NCI-H1436 (cell line): ENCODE results near the gene EMC10.
"Not testable (repeated sequence)": the region's sequence is repeated elsewhere in the genome, so short reads cannot be mapped to it uniquely, and the experiment has no call there.

Experiments used
- DNase-seq: peaks from one replicate; lab custom pipeline; 2025; lab: John Stamatoyannopoulos, UW

EMC10 gene

GRCh38 chr19:50513746-50514345 lies 37.5 kb downstream of the EMC10 start, which contains the start of gene ASPDH:
ASPDH (minus strand) TSS chr19:50513913; CDS start chr19:50513823, 90 bp downstream.
- no peak for DNase-seq

DNA sequence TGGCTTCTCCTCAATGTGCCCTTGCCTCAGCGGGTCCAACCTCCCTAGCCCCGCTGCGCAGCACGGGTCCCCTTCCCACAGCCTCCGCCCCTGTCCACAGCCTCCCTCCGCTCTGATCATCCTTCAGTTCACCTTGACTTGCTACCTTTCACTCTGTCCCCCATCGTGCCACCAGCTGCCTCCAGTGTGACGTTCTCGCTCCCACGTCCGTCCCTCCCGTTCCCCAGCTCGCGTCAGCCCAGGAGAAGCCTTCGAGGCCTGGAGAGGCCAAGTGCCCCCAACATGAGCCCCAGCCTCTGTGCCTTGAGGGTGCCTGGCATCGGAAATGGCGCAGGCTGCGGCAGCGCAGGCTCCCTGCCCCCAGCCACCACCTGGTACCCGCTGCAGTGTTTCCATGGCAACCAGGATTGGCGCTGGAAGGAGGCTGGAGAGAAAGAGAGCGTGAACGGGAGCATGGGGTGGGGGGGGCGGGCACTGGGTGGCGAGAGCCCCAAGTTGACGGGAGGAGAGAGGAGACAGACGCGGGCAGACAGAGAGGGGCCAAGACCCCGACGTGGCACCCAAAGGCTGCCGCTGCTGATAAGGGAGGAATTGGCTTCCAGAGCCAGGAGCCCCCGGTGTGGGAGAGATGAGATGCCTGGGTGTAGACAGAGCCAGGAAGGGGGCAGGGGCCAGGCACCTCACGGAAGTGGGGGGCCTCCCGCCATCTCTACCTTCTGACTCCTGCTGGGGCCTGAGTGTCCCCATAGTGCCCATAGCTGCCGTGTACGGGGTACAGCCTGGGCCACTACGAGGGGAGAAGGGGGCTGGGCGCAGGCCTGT lies 38.2 kb downstream of the EMC10 start:
- peak; percentile 94 for DNase-seq

GRCh38 chr19:50515168-50515561 lies 38.9 kb downstream of the EMC10 start:
- DNase-seq, result no peak

- no peak for DNase-seq
Observed at GRCh38 chr19:50516456-50516855, 40.1 kb downstream of the EMC10 start.

- DNase-seq, result no peak
Observed at GRCh38 chr19:50516964-50517703, 40.8 kb downstream of the EMC10 start.

DNA sequence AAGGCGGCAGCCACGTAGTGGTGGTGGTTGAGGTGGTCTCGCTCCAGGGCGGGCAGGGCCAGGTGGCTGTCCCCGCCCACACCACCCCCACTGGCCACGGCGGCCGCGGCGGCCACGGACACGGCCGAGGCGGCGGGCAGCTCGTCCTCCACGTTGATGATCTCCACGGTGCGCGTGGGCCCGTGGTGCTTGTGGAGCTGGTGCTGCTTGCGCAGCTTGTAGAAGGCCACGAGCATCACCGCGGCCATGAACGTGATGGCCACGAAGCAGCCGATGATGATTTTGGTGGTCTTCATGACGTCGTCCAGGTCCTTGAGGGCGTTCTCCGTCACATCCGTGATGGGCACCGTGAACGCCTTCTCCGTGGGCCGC lies 41.4 kb downstream of the EMC10 start:
- DNase-seq, result no peak

DNA sequence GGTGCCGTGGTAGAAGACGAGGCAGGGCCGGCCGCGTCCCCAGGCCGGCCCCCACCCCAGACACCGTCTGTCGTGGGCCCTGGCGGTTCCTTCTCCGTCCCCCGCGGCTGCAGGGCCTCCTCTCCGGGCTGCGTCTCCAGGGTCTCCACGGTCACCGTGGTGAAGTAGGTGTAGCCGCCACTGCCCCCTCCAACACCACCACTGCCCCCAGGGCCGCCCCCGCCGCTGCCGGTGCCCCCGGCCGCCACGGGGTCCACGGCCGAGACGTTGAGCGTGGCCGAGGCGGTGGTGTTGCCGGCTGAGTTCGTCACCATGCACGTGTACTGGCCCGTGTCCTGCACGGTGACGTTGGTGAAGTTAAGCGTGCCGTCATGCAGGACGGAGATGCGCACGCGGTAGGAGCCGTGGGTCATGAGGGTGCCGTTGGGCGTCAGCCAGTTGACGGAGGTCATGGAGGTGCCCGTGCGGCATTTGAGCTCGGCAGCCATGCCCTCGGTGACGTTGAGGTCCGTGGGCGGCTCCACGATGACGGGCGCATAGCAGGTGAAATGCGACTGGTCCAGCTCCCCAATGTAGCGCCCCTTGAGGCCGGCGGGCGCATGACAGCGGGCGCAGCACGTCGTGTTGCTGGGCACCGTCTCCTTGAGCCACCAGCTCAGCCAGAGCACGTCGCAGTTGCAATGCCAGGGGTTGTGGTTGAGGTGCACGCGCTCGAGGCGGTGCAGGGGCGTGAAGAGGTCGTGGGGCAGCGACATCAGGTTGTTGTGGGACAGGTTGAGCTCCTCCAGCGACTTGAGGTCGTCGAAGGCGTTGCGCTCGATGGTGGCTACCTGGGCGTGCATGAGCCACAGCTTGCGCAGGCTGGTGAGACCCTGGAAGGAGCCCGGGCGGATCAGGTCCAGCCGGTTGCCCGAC lies 42.0 kb downstream of the EMC10 start:
- DNase-seq, result no peak

GRCh38 chr19:50519006-50519575 lies 42.8 kb downstream of the EMC10 start:
- no peak for DNase-seq

- DNase-seq, result no peak
Observed at GRCh38 chr19:50520822-50521465, 44.6 kb downstream of the EMC10 start.

GRCh38 chr19:50522881-50523280 lies 46.6 kb downstream of the EMC10 start:
- no peak for DNase-seq

DNA sequence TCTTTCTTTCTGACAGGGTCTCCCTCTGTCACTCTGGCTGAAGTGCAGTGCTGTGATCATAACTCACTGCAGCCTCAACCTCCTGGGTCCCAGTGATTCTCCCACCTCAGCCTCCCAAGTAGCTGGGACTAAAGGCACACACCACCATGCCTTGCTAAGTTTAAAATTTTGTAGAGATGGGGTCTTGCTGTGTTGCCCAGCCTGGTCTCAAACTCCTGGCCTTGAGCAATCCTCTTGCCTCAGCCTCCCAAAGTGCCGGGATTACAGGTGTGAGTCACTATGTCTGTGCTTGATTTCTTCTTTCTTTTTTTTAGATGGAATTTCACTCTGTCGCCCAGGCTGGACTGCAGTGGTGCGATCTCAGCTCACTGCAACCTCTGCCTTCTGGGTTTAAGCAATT lies 51.7 kb downstream of the EMC10 start:
- not testable (repeated sequence) for DNase-seq

- no peak for DNase-seq
Observed at GRCh38 chr19:50531171-50531612, 54.9 kb downstream of the EMC10 start.

GRCh38 chr19:50532952-50533351 lies 56.6 kb downstream of the EMC10 start:
- no peak for DNase-seq

DNA sequence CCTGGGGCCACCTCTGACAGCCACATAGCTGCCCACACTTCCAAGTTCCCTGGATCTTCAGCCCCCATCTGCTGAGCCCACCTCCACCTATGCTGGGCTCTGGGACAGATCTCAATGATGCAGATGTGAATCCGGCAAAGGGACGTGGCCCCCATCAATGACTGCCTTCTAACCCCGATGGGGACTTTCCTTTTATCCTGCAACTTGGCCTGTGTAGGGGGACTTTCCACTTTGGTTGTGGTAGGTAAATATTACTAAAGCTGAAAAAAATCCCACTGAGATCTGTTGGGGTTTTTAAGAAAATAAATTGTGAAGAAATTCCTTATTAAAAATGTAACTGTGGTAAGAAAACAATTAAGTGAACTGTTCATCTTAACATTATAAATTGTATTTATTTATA lies 58.2 kb downstream of the EMC10 start:
- no peak for DNase-seq

DNA sequence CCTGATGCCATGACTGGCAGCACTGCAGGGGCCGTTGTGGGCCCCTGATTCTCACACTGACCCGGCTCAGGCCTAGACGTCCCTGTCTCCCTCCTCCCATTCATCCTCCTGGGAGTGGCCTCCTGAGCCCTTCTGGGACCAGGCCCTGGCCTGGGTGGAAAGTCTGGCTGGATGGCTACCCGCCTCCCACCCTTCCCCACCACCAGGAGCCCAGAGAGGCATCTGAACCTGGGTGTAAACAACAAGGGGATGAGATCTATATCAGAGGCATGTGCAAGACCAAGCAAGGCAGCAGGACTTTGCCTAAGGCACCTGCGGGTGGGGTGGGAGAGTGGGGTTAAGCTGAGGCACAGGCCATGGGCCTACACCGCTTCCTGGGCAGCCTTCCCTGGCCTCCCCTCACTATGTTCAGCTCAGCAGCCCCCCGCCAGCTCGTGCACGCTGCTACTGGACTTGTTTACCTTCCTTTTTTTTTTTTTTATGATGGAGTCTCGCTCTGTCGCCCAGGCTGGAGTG lies 59.4 kb downstream of the EMC10 start:
- DNase-seq, result no peak

DNA sequence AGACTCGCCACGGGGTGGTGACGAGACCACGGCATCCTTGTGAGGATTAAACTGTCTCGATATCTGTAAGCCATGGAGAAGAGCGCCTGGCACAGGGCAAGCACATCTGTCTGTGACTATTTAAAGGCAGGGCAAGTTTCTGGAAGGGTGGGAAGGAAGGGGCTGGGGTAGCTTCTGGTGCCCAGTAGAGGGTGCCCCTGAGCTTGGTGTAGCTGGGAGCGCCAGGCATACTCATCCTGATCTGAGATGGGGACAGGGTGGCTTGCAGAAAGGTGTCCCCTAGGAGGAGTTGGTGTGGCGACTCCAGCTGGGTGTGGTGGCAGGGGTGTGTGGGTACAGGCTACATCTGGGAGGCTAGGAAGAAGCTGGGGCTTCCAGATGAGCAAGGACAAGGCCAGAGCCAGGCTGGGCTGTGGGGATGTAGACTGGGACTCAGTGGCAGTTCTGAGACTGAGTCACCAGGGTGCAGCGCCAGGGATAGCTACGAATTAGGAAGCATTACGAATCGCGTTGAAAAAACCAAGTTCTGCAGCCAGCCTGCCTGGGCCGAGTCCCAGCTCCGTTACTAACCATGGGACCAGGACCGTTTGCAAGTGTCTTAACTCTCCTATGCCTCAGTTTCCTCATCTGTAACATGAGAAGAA lies 60.5 kb downstream of the EMC10 start:
- no peak for DNase-seq

- no peak for DNase-seq
Observed at GRCh38 chr19:50537306-50537685, 61.0 kb downstream of the EMC10 start.

DNA sequence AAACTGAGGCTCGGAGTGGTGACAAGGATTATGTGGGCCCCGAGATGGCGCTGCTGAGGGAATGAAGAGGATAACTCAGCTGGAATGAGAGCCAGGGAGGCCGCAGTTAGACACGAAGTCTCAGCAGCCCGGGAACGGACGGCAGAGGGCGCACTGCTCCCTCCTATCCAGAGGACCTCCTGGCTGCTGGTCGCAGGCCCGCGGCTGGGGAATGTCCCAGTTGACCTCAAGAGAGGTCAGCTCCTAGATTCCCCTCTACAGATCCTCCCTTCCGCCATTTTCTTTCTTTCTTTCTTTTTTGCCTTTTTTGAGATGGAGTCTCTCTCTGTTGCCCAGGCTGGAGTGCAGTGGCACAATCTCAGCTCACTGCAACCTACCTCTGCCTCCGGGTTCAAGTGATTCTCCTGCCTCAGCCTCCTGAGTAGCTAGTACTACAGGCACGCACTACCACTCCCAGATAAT lies 61.5 kb downstream of the EMC10 start:
- peak; percentile 71 for DNase-seq
